Adrenal gland (tissue), 12 donors: ENCODE data around the gene FAIM2. TPM values are rescaled to one million over a fixed set of nuclear protein-coding genes. Genes with fewer than 3 reads are reported as not detected.

Source experiments
- DNase-seq, 7 donors: peaks; one replicate each; pipeline ENCODE4 v3.0.0-alpha.2; 2019 to 2020
- H3K27ac ChIP-seq, 5 donors: fragments of 200-600 bp; sonication (generic) in 4 of 5; 1 replicate in 3 of 5; 2 replicates in 2 of 5; pipeline versions ENCODE4 v1.5.1 to v1.8.0; 2016 to 2020; ENCODE audit warnings: mild to moderate bottlenecking in 1 of 5
- H3K27me3 ChIP-seq: fragments of 200-600 bp; 2 replicates; pipeline ENCODE4 v1.8.0; 2021
- H3K36me3 ChIP-seq, 2 donors: fragments of 200-600 bp; replicated peaks in 1 of 2; 1 replicate in 1 of 2; 2 replicates in 1 of 2; pipeline versions ENCODE4 v1.5.1 to v1.8.0; 2018 to 2022
- H3K4me1 ChIP-seq, 2 donors: fragments of 200-600 bp; replicated peaks in 1 of 2; 1 replicate in 1 of 2; 2 replicates in 1 of 2; pipeline versions ENCODE4 v1.5.1 to v1.8.0; 2018 to 2021
- H3K4me3 ChIP-seq, 4 donors: fragments of 200-600 bp; sonication (generic) in 3 of 4; one replicate each; pipeline ENCODE4 v1.5.1; 2016 to 2018
- H3K9me3 ChIP-seq, 3 donors: fragments of 200-600 bp; sonication (generic) in 1 of 3; replicated peaks in 1 of 3; 1 replicate in 2 of 3; 2 replicates in 1 of 3; pipeline versions ENCODE4 v1.5.1 to v1.8.0; 2016 to 2021
- CTCF ChIP-seq, 6 experiments: fragments of 450-650 bp in 4 of 6; fragments of 200-600 bp in 2 of 6; sonication (generic) in 1 of 6; IDR thresholded peaks; 1 replicate in 5 of 6; 2 replicates in 1 of 6; pipeline versions ENCODE4 v1.5.1 to v1.8.0; 2016 to 2021; ENCODE audit warnings: antibody characterized with exemption in 6 of 6, mild to moderate bottlenecking in 2 of 6, moderate library complexity in 1 of 6
- POLR2A ChIP-seq, 2 donors: fragments of 450-650 bp; IDR thresholded peaks; one replicate each; pipeline ENCODE4 v1.6.1; 2017; ENCODE audit warnings: antibody characterized with exemption in 2 of 2, mild to moderate bottlenecking in 2 of 2, moderate library complexity in 1 of 2
- WGBS, 4 donors: extraction: QIAGEN DNeasy Blood & Tissue Kit in 2 of 4; methylation state at CpG; one replicate each; pipeline versions ENCODE4 v1.1.5 to v1.1.7; 2013 to 2017; 5-methylcytosine and 5-hydroxymethylcytosine counted together
- intact Hi-C, 2 donors: fragments of 100-400 bp; cut with DNase I; formaldehyde crosslinking; loops; one replicate each; pipeline versions ENCODE4 v1.14.1 to v1.15.0; 2022 to 2023
- polyA plus RNA-seq, 3 donors: library from polyadenylated mRNA; stranded (reverse); fragments of 200-250 nt in 2 of 3; fragments of 350-450 nt in 1 of 3; fragmentation: Illumina TruSeq in 1 of 3; extraction: RNeasy Lipid Tissue Mini Kit (QIAGEN cat#74804) in 1 of 3; gene quantifications; one replicate each; pipeline ENCODE4 v1.2.3, GENCODE V29; 2013 to 2014
- total RNA-seq, 9 donors: library from RNA; depleted of rRNA in 4 of 9; stranded (reverse); fragments of >200 nt in 4 of 9; fragments of 120-200 nt in 1 of 9; fragmentation: NEBNext Ultra II Directional in 1 of 9; extraction: Animal tissue kit (Norgen Biotek cat#: 25700) in 1 of 9; gene quantifications; one replicate each; pipeline versions ENCODE4 v1.1.0 to v1.2.4, GENCODE V29; 2013 to 2023
- donor health status: healthy with polysubstance abuse.
- donor health status: Bipolar disorder and iron deficiency.
- donor health status: DM: yes; HTN: yes; CAD: no.
- donor health status: DM: no; HTN: no; CAD: no.
- donor health status: DM: no; HTN: no; CAD: no.
- donor health status: DM: yes; HTN: yes; CAD: no.

FAIM2 gene
- total and polyA plus RNA-seq, 12 donors, result 0.35 to 50.8 (median 8.7) TPM

DNA sequence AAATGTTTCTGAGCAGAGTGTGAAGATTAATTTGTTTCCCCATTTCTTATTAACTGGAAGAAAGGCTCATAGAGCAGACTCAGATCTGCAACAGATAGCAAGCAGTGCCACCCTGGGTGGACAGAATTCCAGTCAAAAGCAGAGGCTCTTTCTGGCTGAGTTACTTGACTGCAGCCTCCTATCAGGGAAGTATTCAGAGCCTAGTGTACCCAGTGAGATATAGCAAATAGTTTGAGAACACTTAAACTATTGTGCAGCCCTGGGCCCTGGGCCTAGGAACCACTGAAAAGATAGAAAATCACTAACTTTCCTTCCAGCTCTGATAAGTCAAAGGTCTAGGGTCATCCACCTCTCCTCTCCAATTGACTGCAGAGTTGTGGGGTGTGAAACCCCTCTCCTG, 35.6 kb upstream of the FAIM2 start:
- no peak overlapping the region for H3K27ac ChIP-seq

GRCh38 chr12:49937639-49938300, 34.1 kb upstream of the FAIM2 start:
- Histone ChIP-seq H3K9me3 (no peaks in the 10 kb centered on the region), H3K27me3 (no peaks in the 10 kb centered on the region), H3K4me3 (no peak overlapping the region), H3K4me1 (no peaks in the 10 kb centered on the region), H3K27ac (no peak overlapping the region), H3K36me3 (no peaks in the 10 kb centered on the region)
- DNase-seq, result no peak
- intact Hi-C loops, result no loop called here
- TF ChIP-seq POLR2A (IDR thresholded peaks at IDR 0.05) (no peak), CTCF (IDR thresholded peaks at IDR 0.05) (no peak)
- 82 to 95% (median 89%) methylated on average over 6 to 8 of the region's 8 CpGs for WGBS, 4 donors

More for the DNA sequence above, 35.6 kb upstream of the FAIM2 start:
- intact Hi-C loops, result no loop called here
- Histone ChIP-seq H3K9me3 (no peaks in the 10 kb centered on the region), H3K4me1 (no peaks in the 10 kb centered on the region), H3K36me3 (no peaks in the 10 kb centered on the region), H3K27me3 (no peaks in the 10 kb centered on the region), H3K4me3 (no peak overlapping the region)
- TF ChIP-seq POLR2A (IDR thresholded peaks at IDR 0.05), result no peak
- TF ChIP-seq CTCF (IDR thresholded peaks at IDR 0.05), result no peak
- DNase-seq, result no peak

DNA sequence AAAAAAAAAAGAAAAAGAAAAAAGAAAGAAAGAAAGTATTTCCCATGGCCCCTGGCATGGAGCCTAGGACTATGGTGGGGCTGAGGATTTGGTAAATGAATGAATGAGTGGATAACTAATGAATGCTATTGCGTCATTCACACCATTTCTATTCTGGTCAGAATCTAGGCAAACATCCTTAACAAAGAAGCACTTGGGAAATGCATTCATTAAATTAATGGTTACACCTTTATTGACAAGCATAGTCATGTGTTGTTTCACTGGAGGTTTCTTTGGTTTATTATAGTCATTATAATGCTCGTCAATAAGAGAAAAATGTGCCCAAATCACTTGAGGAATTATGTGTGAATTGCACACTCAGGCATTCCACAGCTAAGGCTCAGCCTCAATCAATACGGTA, 33.2 kb upstream of the FAIM2 start:
- Histone ChIP-seq H3K27ac (no peak overlapping the region), H3K9me3 (no peaks in the 10 kb centered on the region), H3K4me3 (no peak overlapping the region), H3K36me3 (no peaks in the 10 kb centered on the region), H3K27me3 (no peaks in the 10 kb centered on the region), H3K4me1 (no peaks in the 10 kb centered on the region)
- TF ChIP-seq CTCF (IDR thresholded peaks at IDR 0.05), result no peak
- TF ChIP-seq POLR2A (IDR thresholded peaks at IDR 0.05), result no peak
- 77 to 91% (median 85%) methylated on average over 3 of the region's 3 CpGs for WGBS, 4 donors
- intact Hi-C loops, result no loop called here
- no peak for DNase-seq

GRCh38 chr12:49934505-49934904, 30.8 kb upstream of the FAIM2 start:
- intact Hi-C loops, result no loop called here
- no peaks in the 10 kb centered on the region for H3K9me3 ChIP-seq
- no peak overlapping the region for H3K27ac ChIP-seq
- TF ChIP-seq POLR2A (IDR thresholded peaks at IDR 0.05) (no peak), CTCF (IDR thresholded peaks at IDR 0.05) (no peak)
- no peaks in the 10 kb centered on the region for H3K27me3 ChIP-seq
- 82 to 90% (median 85%) methylated on average over 3 of the region's 3 CpGs for WGBS, 4 donors
- H3K4me3 ChIP-seq, result no peak overlapping the region
- DNase-seq, result no peak
- no peaks in the 10 kb centered on the region for H3K36me3 ChIP-seq
- H3K4me1 ChIP-seq, result no peaks in the 10 kb centered on the region
